Thymus (tissue), 11 donors: ENCODE data around the gene ZNF605. TPM values are rescaled to one million over a fixed set of nuclear protein-coding genes. Genes with fewer than 3 reads are reported as not detected.
A peak's percentile ranks its signal among the peaks of the same experiment; 100 is the strongest.
"Not testable (repeated sequence)": the region's sequence is repeated elsewhere in the genome, so short reads cannot be mapped to it uniquely, and the experiment has no call there.

Experiments
- DNase-seq, 9 donors: peaks; one replicate each; pipeline ENCODE4 v3.0.0-alpha.2; 2013; ENCODE audit warnings: low spot score in 9 of 9, low read depth in 6 of 9, missing footprints in 1 of 9
- H3K27ac ChIP-seq, 2 donors: one replicate each; pipeline ENCODE4 v1.5.1; 2013; ENCODE audit warnings: control low read depth in 1 of 2, low read depth in 1 of 2, low read length in 1 of 2, mild to moderate bottlenecking in 1 of 2, moderate library complexity in 1 of 2
- H3K27me3 ChIP-seq, 2 donors: one replicate each; pipeline ENCODE4 v1.5.1; 2013; ENCODE audit warnings: low read length in 1 of 2; ENCODE audit not compliant: control insufficient read depth in 2 of 2, insufficient read depth in 1 of 2
- H3K36me3 ChIP-seq, 2 donors: one replicate each; pipeline ENCODE4 v1.5.1; 2013; ENCODE audit warnings: low read length in 1 of 2, mild to moderate bottlenecking in 1 of 2, moderate library complexity in 1 of 2; ENCODE audit not compliant: control insufficient read depth in 2 of 2, insufficient read depth in 2 of 2
- H3K4me1 ChIP-seq, 2 donors: one replicate each; pipeline ENCODE4 v1.5.1; 2013; ENCODE audit warnings: low read length in 2 of 2; ENCODE audit not compliant: control insufficient read depth in 2 of 2, insufficient read depth in 2 of 2
- H3K4me3 ChIP-seq, 2 donors: one replicate each; pipeline ENCODE4 v1.5.1; 2013; ENCODE audit warnings: low read length in 2 of 2, control low read depth in 1 of 2, mild to moderate bottlenecking in 1 of 2
- H3K9me3 ChIP-seq, 2 donors: one replicate each; pipeline ENCODE4 v1.5.1; 2013; ENCODE audit warnings: low read length in 1 of 2, mild to moderate bottlenecking in 1 of 2; ENCODE audit not compliant: control insufficient read depth in 2 of 2, insufficient read depth in 1 of 2
- WGBS: extraction: QIAGEN DNeasy Blood & Tissue Kit; methylation state at CpG from one replicate; pipeline ENCODE4 v1.1.7; 2013; 5-methylcytosine and 5-hydroxymethylcytosine counted together
- polyA plus RNA-seq: library from polyadenylated mRNA; stranded (reverse); fragments of 200-250 nt; gene quantifications from one replicate; pipeline ENCODE4 v1.2.3, GENCODE V29; 2013
- total RNA-seq: library from RNA; stranded (reverse); fragments of 120-200 nt; gene quantifications from one replicate; pipeline ENCODE4 v1.2.4, GENCODE V29; 2013
- donor health status: healthy.

The ZNF605 gene
- total and polyA plus RNA-seq, 2 donors, result 4.7 to 9.0 TPM

DNA sequence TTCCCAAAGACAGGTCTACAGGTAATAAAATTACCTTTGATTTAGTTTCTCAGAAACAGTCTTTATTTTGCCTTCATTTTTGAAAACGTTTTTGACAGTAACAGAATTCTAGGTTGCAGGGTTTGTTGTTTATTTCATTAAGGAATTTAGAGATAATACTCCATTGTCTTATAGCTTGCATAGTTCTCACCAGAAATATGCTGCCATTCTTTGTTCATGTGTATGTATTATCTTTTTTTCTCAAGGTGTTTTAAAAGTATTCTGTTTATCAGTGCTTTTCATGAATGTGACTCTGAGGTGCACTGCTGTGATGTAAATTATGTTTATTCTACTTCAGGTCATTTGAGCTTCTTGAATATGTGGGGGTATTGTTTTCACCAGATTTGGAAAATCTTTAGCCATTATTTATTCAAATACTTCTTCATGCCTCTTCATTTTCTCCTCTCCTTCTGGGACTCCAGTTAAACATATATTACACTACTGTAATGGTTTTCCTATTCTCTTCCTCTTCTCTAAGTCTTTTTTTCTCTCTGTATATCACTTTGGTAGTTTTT, 32.7 kb downstream of the ZNF605 start:
- peaks cover 15 to 64% of the 10 kb centered on the region in 2 donors for H3K9me3 ChIP-seq
- 56% methylated on average over 1 of the region's 1 CpG for WGBS
- no peak overlapping the region for H3K27ac ChIP-seq

GRCh38 chr12:132922676-132923075, 33.4 kb downstream of the ZNF605 start:
- Histone ChIP-seq H3K27ac (no peak overlapping the region), H3K4me3 (no peak overlapping the region), H3K27me3 (no peaks in the 10 kb centered on the region), H3K36me3 (peaks cover 0 to 3% of the 10 kb centered on the region in 2 donors), H3K9me3 (peaks cover 15 to 64% of the 10 kb centered on the region in 2 donors), H3K4me1 (no peaks in the 10 kb centered on the region)
- 99% methylated on average over 4 of the region's 4 CpGs for WGBS
- DNase-seq, result no peak

More for the DNA sequence above, 32.7 kb downstream of the ZNF605 start:
- H3K36me3 ChIP-seq, result peaks cover 0 to 3% of the 10 kb centered on the region in 2 donors
- H3K27me3 ChIP-seq, result no peaks in the 10 kb centered on the region
- no peak overlapping the region for H3K4me3 ChIP-seq
- no peaks in the 10 kb centered on the region for H3K4me1 ChIP-seq
- no peak for DNase-seq

GRCh38 chr12:132921685-132922084, 34.4 kb downstream of the ZNF605 start:
- Histone ChIP-seq H3K27me3 (no peaks in the 10 kb centered on the region), H3K9me3 (peaks cover 17 to 67% of the 10 kb centered on the region in 2 donors), H3K36me3 (peaks cover 0 to 3% of the 10 kb centered on the region in 2 donors), H3K4me3 (no peak overlapping the region), H3K27ac (no peak overlapping the region), H3K4me1 (no peaks in the 10 kb centered on the region)
- WGBS, result 84% methylated on average over 9 of the region's 9 CpGs
- no peak for DNase-seq

- H3K4me1 ChIP-seq, result no peaks in the 10 kb centered on the region
- 98% methylated on average over 6 of the region's 6 CpGs for WGBS
- H3K4me3 ChIP-seq, result no peak overlapping the region
- H3K27me3 ChIP-seq, result no peaks in the 10 kb centered on the region
- no peaks in the 10 kb centered on the region for H3K36me3 ChIP-seq
- H3K27ac ChIP-seq, result no peak overlapping the region
- DNase-seq, result no peak
- peaks cover 8 to 59% of the 10 kb centered on the region in 2 donors for H3K9me3 ChIP-seq
Measured at GRCh38 chr12:132918680-132919079, 37.4 kb downstream of the ZNF605 start.

- H3K4me3 ChIP-seq, result peak overlapping the region; percentile 58 to 71
- H3K27me3 ChIP-seq, result peaks cover 5 to 32% of the 10 kb centered on the region in 2 donors
- 3% methylated on average over 22 of the region's 22 CpGs for WGBS
- peaks cover 8 to 27% of the 10 kb centered on the region in 2 donors for H3K4me1 ChIP-seq
- H3K36me3 ChIP-seq, result no peaks in the 10 kb centered on the region
- peak overlapping the region; percentile 92 to 95 for H3K27ac ChIP-seq
- peaks cover 6 to 62% of the 10 kb centered on the region in 2 donors for H3K9me3 ChIP-seq
- no peak for DNase-seq
Measured at GRCh38 chr12:132909030-132909368, 47.1 kb downstream of the ZNF605 start.

- H3K27ac ChIP-seq, result peak overlapping the region; percentile 92 to 95
- peak; percentile 90 to 98 (median 93) for DNase-seq
- H3K9me3 ChIP-seq, result peaks cover 6 to 62% of the 10 kb centered on the region in 2 donors
- no peaks in the 10 kb centered on the region for H3K36me3 ChIP-seq
- peaks cover 8 to 27% of the 10 kb centered on the region in 2 donors for H3K4me1 ChIP-seq
- 1% methylated on average over 85 of the region's 85 CpGs for WGBS
- H3K27me3 ChIP-seq, result peaks cover 5 to 32% of the 10 kb centered on the region in 2 donors
- peak overlapping the region; percentile 58 to 71 for H3K4me3 ChIP-seq
Measured at GRCh38 chr12:132908145-132909029, 47.7 kb downstream of the ZNF605 start.

GRCh38 chr12:132907789-132908144, 48.3 kb downstream of the ZNF605 start:
- peak overlapping the region; percentile 73 to 81 for H3K27ac ChIP-seq
- 10% methylated on average over 23 of the region's 23 CpGs for WGBS

DNA sequence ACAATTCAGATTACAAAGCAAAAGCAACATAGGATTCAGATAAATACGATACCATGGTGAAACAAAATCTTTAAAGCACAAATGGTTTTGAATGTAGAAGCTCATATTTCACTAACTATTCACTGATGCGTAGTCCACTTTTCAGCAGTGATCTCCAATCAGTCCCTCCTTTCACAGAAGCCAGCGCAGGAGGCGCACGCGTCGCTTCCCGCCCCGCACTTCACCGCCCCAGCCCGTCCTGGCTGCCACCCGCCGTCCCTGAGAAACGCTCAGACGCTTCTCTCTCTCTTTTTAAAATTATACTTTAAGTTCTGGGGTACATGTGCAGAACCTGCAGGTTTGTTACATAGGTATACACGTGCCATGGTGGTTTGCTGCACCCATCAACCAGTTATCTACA, 48.9 kb downstream of the ZNF605 start:
- Histone ChIP-seq H3K4me3 (no peak overlapping the region), H3K27me3 (peaks cover 5 to 32% of the 10 kb centered on the region in 2 donors), H3K4me1 (peaks cover 8 to 27% of the 10 kb centered on the region in 2 donors), H3K9me3 (peaks cover 6 to 55% of the 10 kb centered on the region in 2 donors), H3K27ac (no peak overlapping the region), H3K36me3 (no peaks in the 10 kb centered on the region)
- no peak for DNase-seq
- WGBS, result 30% methylated on average over 16 of the region's 16 CpGs

More at GRCh38 chr12:132907789-132908144, 48.3 kb downstream of the ZNF605 start:
- not testable (repeated sequence) for H3K36me3 ChIP-seq, DNase-seq
- H3K9me3 ChIP-seq, result peaks cover 6 to 56% of the 10 kb centered on the region in 2 donors
- peaks cover 8 to 27% of the 10 kb centered on the region in 2 donors for H3K4me1 ChIP-seq
- peaks cover 5 to 32% of the 10 kb centered on the region in 2 donors for H3K27me3 ChIP-seq
- H3K4me3 ChIP-seq, result peak overlapping the region; percentile 58 to 71

- Histone ChIP-seq H3K4me1 (peaks cover 8 to 35% of the 10 kb centered on the region in 2 donors), H3K4me3 (peak overlapping the region in 1 of 2 donors; percentile 33), H3K27me3 (peaks cover 5 to 32% of the 10 kb centered on the region in 2 donors), H3K36me3 (no peaks in the 10 kb centered on the region), H3K27ac (no peak overlapping the region), H3K9me3 (peaks cover 6 to 47% of the 10 kb centered on the region in 2 donors)
- peak; percentile 42 to 91 (median 80) for DNase-seq
- WGBS, result 8% methylated on average over 30 of the region's 30 CpGs
Measured at GRCh38 chr12:132904718-132905328, 51.3 kb downstream of the ZNF605 start.
